ENCODE measurements around the gene C19orf53.
"Not testable (repeated sequence)": the region's sequence is repeated elsewhere in the genome, so short reads cannot be mapped to it uniquely, and the experiment has no call there.

The C19orf53 gene

GRCh38 chr19:13781547-13781946, 7.3 kb downstream of the C19orf53 start:
- DNase-seq (ENCODE audit: low spot score) = peak; percentile 83
- ChIA-PET CTCF (no interaction called here), POLR2A (ENCODE audit: low non-redundant PET) (interaction anchor here (0.8 kb wide), 1 partner anchor 13 kb away, joined by 3 read pairs; the partner anchor contains the start of gene ZSWIM4)
- TF ChIP-seq CTCF (conservative IDR thresholded peaks at IDR 0.05; ENCODE audit: low read depth) = no peak
- peak overlapping the region; percentile 88 for H3K27ac ChIP-seq

DNA sequence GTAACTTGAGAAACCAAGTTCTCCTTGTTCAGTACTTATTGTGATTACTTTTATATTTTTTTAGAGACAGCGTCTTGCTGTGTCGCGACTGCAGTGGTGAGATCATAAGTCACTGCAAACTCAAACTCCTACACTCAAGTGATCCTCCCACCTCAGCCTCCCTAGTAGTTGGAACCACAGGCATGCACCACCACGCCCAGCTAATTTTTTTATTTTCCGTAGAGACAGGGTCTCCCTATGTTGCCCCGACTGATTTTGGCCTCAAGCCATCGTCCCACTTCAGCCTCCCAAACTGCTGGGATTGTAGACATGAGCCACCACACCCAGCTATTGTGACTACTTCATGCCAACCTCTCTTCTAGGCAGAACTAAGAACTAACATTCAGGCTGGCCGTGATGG, 8.3 kb downstream of the C19orf53 start:
- ChIA-PET CTCF (interaction anchor here (0.9 kb wide), 1 partner anchor 80 kb away, joined by 4 read pairs; no protein-coding TSS in a partner anchor), POLR2A (ENCODE audit: low non-redundant PET) (no interaction called here)
- no peak for TF ChIP-seq CTCF (conservative IDR thresholded peaks at IDR 0.05; ENCODE audit: low read depth)
- H3K27ac ChIP-seq = peak overlapping the region; percentile 88
- no peak for DNase-seq (ENCODE audit: low spot score)

GRCh38 chr19:13783565-13784500, 9.6 kb downstream of the C19orf53 start:
- CTCF ChIA-PET = interaction anchor here (0.6 to 0.9 kb wide), 5 partner anchors 11 to 127 kb away, joined by 3 to 5 read pairs (median 4); partner anchors contain the start of gene ZSWIM4
- H3K27ac ChIP-seq = peak overlapping the region; percentile 75
- no peak for DNase-seq (ENCODE audit: low spot score)
- POLR2A ChIA-PET (ENCODE audit: low non-redundant PET) = no interaction called here
- no peak for TF ChIP-seq CTCF (conservative IDR thresholded peaks at IDR 0.05; ENCODE audit: low read depth)

DNA sequence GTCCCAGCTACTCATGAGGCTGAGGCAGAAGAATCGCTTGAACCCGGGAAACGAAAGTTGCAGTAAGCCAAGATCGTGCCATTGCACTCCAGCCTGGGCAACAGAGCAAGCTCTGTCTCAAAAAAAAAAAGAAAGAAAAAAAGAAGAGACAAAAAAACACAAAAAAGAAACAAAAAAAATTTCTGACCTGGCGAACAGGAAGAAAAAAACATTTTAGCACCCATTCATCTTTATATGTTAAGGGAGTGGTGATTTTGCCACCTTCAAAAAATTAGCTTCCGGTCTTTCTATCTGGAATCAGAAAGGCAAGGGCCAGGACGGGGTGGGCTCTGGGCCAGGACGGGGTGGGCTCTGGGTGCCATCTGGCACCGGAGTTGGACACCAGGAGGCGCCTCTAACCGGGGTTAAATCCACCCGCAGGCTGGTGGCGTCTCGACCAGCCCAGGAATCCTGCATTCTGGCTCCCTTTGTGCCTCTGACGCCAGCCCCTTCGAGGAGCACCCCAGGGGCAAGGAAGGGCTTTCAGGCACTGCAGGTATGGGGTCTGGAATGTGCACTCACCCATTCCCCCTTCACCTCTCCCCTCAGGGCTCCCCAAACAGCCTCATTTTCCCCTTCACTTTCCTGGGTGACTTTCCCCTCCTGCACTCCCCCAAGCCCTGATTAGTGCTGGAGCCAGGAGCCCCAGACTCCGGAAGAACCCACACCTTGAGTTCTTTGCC, 10.6 kb downstream of the C19orf53 start:
- POLR2A ChIA-PET (ENCODE audit: low non-redundant PET) = no interaction called here
- DNase-seq (ENCODE audit: low spot score) = peak; percentile 55

GRCh38 chr19:13788991-13789390, 14.7 kb downstream of the C19orf53 start:
- ChIA-PET POLR2A (ENCODE audit: low non-redundant PET) (interaction anchor here (1.2 kb wide), 1 partner anchor 45 kb away, joined by 4 read pairs; no protein-coding TSS in a partner anchor), CTCF (no interaction called here)
- TF ChIP-seq CTCF (conservative IDR thresholded peaks at IDR 0.05; ENCODE audit: low read depth) = no peak
- H3K27ac ChIP-seq = peak overlapping the region; percentile 96
- no peak for DNase-seq (ENCODE audit: low spot score)

More for the DNA sequence above, 10.6 kb downstream of the C19orf53 start:
- peak; percentile 72 for TF ChIP-seq CTCF (conservative IDR thresholded peaks at IDR 0.05; ENCODE audit: low read depth)
- CTCF ChIA-PET = interaction anchor here (0.6 to 0.9 kb wide), 4 partner anchors 16 to 128 kb away, joined by 3 to 5 read pairs (median 4); no protein-coding TSS in a partner anchor
- peak overlapping the region; percentile 75 for H3K27ac ChIP-seq

DNA sequence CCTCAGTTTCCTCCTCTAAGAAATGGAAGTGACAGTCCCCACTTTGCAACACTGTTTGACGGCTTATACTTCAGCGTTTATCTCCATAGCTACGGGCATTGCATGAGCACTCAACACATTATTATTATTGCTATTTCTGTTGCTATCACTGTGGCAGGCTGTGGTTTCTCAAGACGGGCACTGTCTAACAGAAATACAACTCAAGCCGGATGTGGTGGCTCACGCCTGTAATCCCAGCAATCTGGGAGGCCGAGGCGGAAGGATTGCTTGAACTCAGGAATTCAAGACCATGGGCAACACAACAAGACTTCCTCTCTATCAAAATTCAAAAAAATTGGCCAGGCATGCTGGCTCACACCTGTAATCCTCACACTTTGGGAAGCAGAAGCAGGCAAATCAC, 16.1 kb downstream of the C19orf53 start:
- TF ChIP-seq CTCF (conservative IDR thresholded peaks at IDR 0.05; ENCODE audit: low read depth) = no peak
- peak overlapping the region; percentile 96 for H3K27ac ChIP-seq
- ChIA-PET CTCF (interaction anchor here (0.7 kb wide), 1 partner anchor 241 kb away, joined by 5 read pairs; the partner anchor contains the start of gene IL27RA), POLR2A (ENCODE audit: low non-redundant PET) (no interaction called here)
- DNase-seq (ENCODE audit: low spot score) = no peak

DNA sequence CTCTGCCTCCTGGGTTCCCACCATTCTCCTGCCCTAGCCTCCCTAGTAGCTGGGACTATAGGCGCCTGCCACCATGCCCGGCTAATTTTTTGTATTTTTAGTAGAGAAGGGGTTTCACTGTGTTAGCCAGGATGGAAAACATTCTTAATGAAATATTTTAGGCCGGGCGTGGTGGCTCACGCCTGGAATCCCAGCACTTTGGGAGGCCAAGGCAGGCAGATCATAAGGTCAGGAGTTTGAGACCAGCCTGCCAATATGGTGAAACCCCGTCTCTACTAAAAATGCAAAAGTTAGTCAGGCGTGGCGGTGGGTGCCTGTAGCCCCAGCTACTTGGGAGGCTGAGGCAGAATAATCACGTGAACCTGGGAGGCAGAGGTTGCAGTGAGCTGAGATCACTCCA, 19.1 kb downstream of the C19orf53 start:
- H3K27ac ChIP-seq = peak overlapping the region; percentile 93
- DNase-seq (ENCODE audit: low spot score) = not testable (repeated sequence)
- POLR2A ChIA-PET (ENCODE audit: low non-redundant PET) = interaction anchor here (1.0 kb wide), 1 partner anchor 42 kb away, joined by 3 read pairs; no protein-coding TSS in a partner anchor
- CTCF ChIA-PET = interaction anchor here (0.6 kb wide), 1 partner anchor 27 kb away, joined by 3 read pairs; no protein-coding TSS in a partner anchor

Measured in RWPE1 (cell line).